IMR-90 (cell line): Measurements from ENCODE around the gene USP40. TPM values are rescaled to one million over a fixed set of nuclear protein-coding genes. Genes with fewer than 3 reads are reported as not detected.

Experiments used
- ATAC-seq: fragments of 200-7000 bp; cut with Tn5 transposase; 2 replicates; pipeline ENCODE4 v1.9.1; 2020; ENCODE audit warnings: low read depth, mild to moderate bottlenecking, moderate library complexity
- BruUV-seq: library from RNA; stranded (reverse); fragments of 400-500 nt; replicated peaks from 2 replicates; lab custom pipeline; 2021; lab: Mats Ljungman, UMichigan
- CTCF ChIA-PET: fragments of 300-600 bp; formaldehyde crosslinking; extraction: SDS; loops from one replicate; lab custom pipeline; 2021; ENCODE audit warnings: antibody characterized with exemption; lab: Yijun Ruan, JAX
- POLR2A ChIA-PET: fragments of 300-600 bp; sonication (Branson Sonifier 250); formaldehyde crosslinking; loops from one replicate; lab custom pipeline; 2022; ENCODE audit warnings: antibody characterized with exemption; ENCODE audit not compliant: unreplicated experiment; lab: Charles Lee
- DNase-seq: peaks from one replicate; pipeline ENCODE4 v3.0.0; 2013
- H2AFZ ChIP-seq: replicated peaks from 2 replicates; pipeline ENCODE3; 2013; ENCODE audit warnings: low read length, mild to moderate bottlenecking; ENCODE audit not compliant: poor library complexity
- H2AK5ac ChIP-seq: 2 replicates; pipeline ENCODE4 v1.6.1; 2013; ENCODE audit warnings: low read depth, low read length, inconsistent platforms
- H2AK9ac ChIP-seq: replicated peaks from 2 replicates; pipeline ENCODE3; 2013; ENCODE audit warnings: mild to moderate bottlenecking, low read depth, low read length, moderate library complexity; ENCODE audit not compliant: poor library complexity
- H2BK120ac ChIP-seq: 2 replicates; pipeline ENCODE4 v1.6.1; 2013; ENCODE audit warnings: low read depth, low read length, inconsistent platforms
- H2BK15ac ChIP-seq: 3 replicates; pipeline ENCODE4 v1.6.1; 2013; ENCODE audit warnings: low read depth, low read length, inconsistent platforms
- H2BK20ac ChIP-seq: 2 replicates; pipeline ENCODE4 v1.6.1; 2013; ENCODE audit warnings: low read depth, mild to moderate bottlenecking, inconsistent platforms, low read length, moderate library complexity
- H2BK5ac ChIP-seq: 2 replicates; pipeline ENCODE4 v1.6.1; 2013; ENCODE audit warnings: mild to moderate bottlenecking, low read depth, low read length, inconsistent platforms; ENCODE audit not compliant: poor library complexity, severe bottlenecking
- H3K14ac ChIP-seq: replicated peaks from 2 replicates; pipeline ENCODE4 v1.6.1; 2013; ENCODE audit warnings: low read depth, low read length, inconsistent platforms
- H3K18ac ChIP-seq: 2 replicates; pipeline ENCODE4 v1.6.1; 2013; ENCODE audit warnings: low read depth, low read length, control low read depth
- H3K23ac ChIP-seq: 2 replicates; pipeline ENCODE4 v1.6.1; 2013; ENCODE audit warnings: low read depth, low read length, inconsistent platforms
- H3K27ac ChIP-seq: 2 replicates; pipeline ENCODE4 v1.5.1; 2013; ENCODE audit warnings: mild to moderate bottlenecking, control low read depth, low read length; ENCODE audit not compliant: insufficient read depth
- H3K27me3 ChIP-seq: 2 replicates; pipeline ENCODE4 v1.6.1; 2013; ENCODE audit warnings: low read length; ENCODE audit not compliant: control insufficient read depth, insufficient read depth
- H3K36me3 ChIP-seq: 2 replicates; pipeline ENCODE4 v1.6.1; 2013; ENCODE audit warnings: low read length, mixed read lengths; ENCODE audit not compliant: control insufficient read depth, insufficient read depth
- H3K4ac ChIP-seq: 2 replicates; pipeline ENCODE4 v1.6.1; 2013; ENCODE audit warnings: low read depth, low read length, inconsistent platforms
- H3K4me1 ChIP-seq: 2 replicates; pipeline ENCODE4 v1.6.1; 2013; ENCODE audit warnings: low read length, mixed read lengths; ENCODE audit not compliant: control insufficient read depth, insufficient read depth
- H3K4me2 ChIP-seq: 2 replicates; pipeline ENCODE4 v1.6.1; 2013; ENCODE audit warnings: low read depth, mild to moderate bottlenecking, control low read depth, low read length, moderate library complexity
- H3K4me3 ChIP-seq: 2 replicates; pipeline ENCODE4 v1.5.1; 2013; ENCODE audit warnings: low read depth, mild to moderate bottlenecking, control low read depth, low read length, moderate library complexity; ENCODE audit not compliant: insufficient read depth
- H3K56ac ChIP-seq: 2 replicates; pipeline ENCODE4 v1.6.1; 2013; ENCODE audit warnings: low read length, inconsistent platforms; ENCODE audit not compliant: insufficient read depth; ENCODE audit errors: extremely low read depth
- H3K79me1 ChIP-seq, 2 experiments: 2 replicates each; pipeline ENCODE4 v1.6.1; 2013; ENCODE audit warnings: low read length in 2 of 2, inconsistent platforms in 1 of 2, low read depth in 1 of 2
- H3K9ac ChIP-seq: 2 replicates; pipeline ENCODE4 v1.6.1; 2013; ENCODE audit warnings: low read depth, low read length, control low read depth
- H3K9me1 ChIP-seq: 2 replicates; pipeline ENCODE4 v1.6.1; 2013; ENCODE audit warnings: low read length, inconsistent platforms; ENCODE audit not compliant: insufficient read depth
- H3K9me3 ChIP-seq: 2 replicates; pipeline ENCODE4 v1.6.1; 2013; ENCODE audit warnings: low read length; ENCODE audit not compliant: control insufficient read depth, insufficient read depth
- H4K20me1 ChIP-seq: 2 replicates; pipeline ENCODE4 v1.6.1; 2013; ENCODE audit warnings: low read length, inconsistent platforms; ENCODE audit not compliant: insufficient read depth
- H4K5ac ChIP-seq: 2 replicates; pipeline ENCODE4 v1.6.1; 2013; ENCODE audit warnings: mild to moderate bottlenecking, low read depth, low read length, control low read depth
- H4K8ac ChIP-seq, 2 experiments: 2 replicates each; pipeline ENCODE4 v1.6.1; 2013; ENCODE audit warnings: low read depth in 2 of 2, low read length in 2 of 2, control low read depth in 1 of 2, inconsistent platforms in 1 of 2
- H4K91ac ChIP-seq: 2 replicates; pipeline ENCODE4 v1.6.1; 2013; ENCODE audit warnings: low read depth, low read length, inconsistent platforms; ENCODE audit not compliant: insufficient read depth
- BHLHE40 ChIP-seq: fragments of 150-350 bp; IDR thresholded peaks from 2 replicates; pipeline ENCODE4 v1.6.1; 2016; ENCODE audit warnings: mild to moderate bottlenecking, low read depth, low read length
- CHD1 ChIP-seq: IDR thresholded peaks from 2 replicates; pipeline ENCODE4 v1.6.1; 2012; ENCODE audit warnings: low read depth, low read length, improper control_type of control experiment
- FOS ChIP-seq: fragments of 150-350 bp; IDR thresholded peaks from 2 replicates; pipeline ENCODE4 v1.6.1; 2016; ENCODE audit warnings: low read depth, low read length
- MAFK ChIP-seq: IDR thresholded peaks from 2 replicates; pipeline ENCODE4 v1.6.1; 2012; ENCODE audit warnings: low read depth, low read length, improper control_type of control experiment
- MAZ ChIP-seq: IDR thresholded peaks from 2 replicates; pipeline ENCODE4 v1.6.1; 2012; ENCODE audit warnings: low read depth, mild to moderate bottlenecking, low read length, improper control_type of control experiment, moderate library complexity, borderline replicate concordance
- NFE2L2 ChIP-seq: fragments of 150-350 bp; IDR thresholded peaks from 2 replicates; pipeline ENCODE4 v1.6.1; 2016; ENCODE audit warnings: low read depth, mild to moderate bottlenecking, low read length
- RCOR1 ChIP-seq: IDR thresholded peaks from 2 replicates; pipeline ENCODE4 v1.6.1; 2012; ENCODE audit warnings: mild to moderate bottlenecking, low read length, improper control_type of control experiment; ENCODE audit not compliant: insufficient replicate concordance
- WGBS, 2 experiments: methylation state at CpG; one replicate each; pipeline versions ENCODE4 v1.1.5 to v1.1.7; 2013; ENCODE audit warnings: missing lambda C conversion rate in 2 of 2; ENCODE audit not compliant: insufficient read length in 1 of 2; ENCODE audit errors: extremely low coverage in 2 of 2; 5-methylcytosine and 5-hydroxymethylcytosine counted together
- dilution Hi-C: fragments of 300-500 bp; cut with HindIII; formaldehyde crosslinking; loops from one replicate; pipeline ENCODE4 v1.14.3; 2018; ENCODE audit warnings: low sequenced_read_pairs; ENCODE audit not compliant: unreplicated experiment
- in situ Hi-C: fragments of 300-500 bp; cut with MboI; formaldehyde crosslinking; loops from 3 replicates; pipeline ENCODE4 v1.14.3; 2019; ENCODE audit warnings: low sequenced_read_pairs, inconsistent platforms, mixed read lengths
- intact Hi-C: fragments of 100-400 bp; cut with micrococcal nuclease; formaldehyde crosslinking; loops from 2 replicates; pipeline ENCODE4 v1.10.0; 2022
- polyA plus RNA-seq, 3 experiments: library from polyadenylated mRNA; depleted of rRNA; stranded (reverse); fragments of >200 nt; gene quantifications; 2 replicates each; pipeline ENCODE4 v1.2.3, GENCODE V29; 2012; ENCODE audit warnings: low replicate concordance in 1 of 3
- total RNA-seq: library from RNA; depleted of rRNA; stranded (reverse); fragments of >200 nt; gene quantifications from 2 replicates; pipeline ENCODE4 v1.2.3, GENCODE V29; 2012
- TF ChIP-seq, protein P1 (sequence below): fragments of 150-350 bp; IDR thresholded peaks from 2 replicates; pipeline ENCODE4 v1.6.1; 2017; ENCODE audit warnings: mild to moderate bottlenecking, antibody characterized with exemption, low read length, low read depth
- TF ChIP-seq, protein P2 (sequence below): conservative IDR thresholded peaks from 2 replicates; pipeline ENCODE4 v1.5.1; 2012; ENCODE audit warnings: mild to moderate bottlenecking, low read depth, low read length, improper control_type of control experiment

Gene USP40
- total and polyA plus RNA-seq, 2 of the 4 experiments (the other 2 are of a cell fraction), result 30.1 to 30.8 TPM

DNA sequence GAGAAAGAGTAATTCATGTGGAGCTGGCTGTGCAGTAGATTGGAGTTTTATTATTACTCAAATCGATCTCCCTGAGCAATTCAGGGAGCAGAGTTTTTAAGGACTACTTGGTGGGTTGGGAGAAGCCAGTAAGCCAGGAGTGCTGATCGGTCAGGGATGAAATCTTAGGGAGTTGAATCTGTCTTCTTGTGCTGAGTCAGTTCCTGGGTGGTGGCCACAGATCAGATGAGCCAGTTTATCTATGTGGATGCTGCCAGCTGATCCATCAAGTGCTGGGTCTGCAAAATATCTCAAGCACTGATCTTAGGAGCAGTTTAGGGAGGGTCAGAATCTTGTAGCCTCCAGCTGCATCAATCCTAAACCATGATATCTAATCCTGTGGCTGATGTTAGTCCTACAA lies 33.8 kb upstream of the USP40 start:
- TF ChIP-seq BHLHE40, result no peak
- TF ChIP-seq MAFK, result no peak
- TF ChIP-seq FOS, result no peak
- TF ChIP-seq RCOR1, result no peak
- TF ChIP-seq, protein P1, sequence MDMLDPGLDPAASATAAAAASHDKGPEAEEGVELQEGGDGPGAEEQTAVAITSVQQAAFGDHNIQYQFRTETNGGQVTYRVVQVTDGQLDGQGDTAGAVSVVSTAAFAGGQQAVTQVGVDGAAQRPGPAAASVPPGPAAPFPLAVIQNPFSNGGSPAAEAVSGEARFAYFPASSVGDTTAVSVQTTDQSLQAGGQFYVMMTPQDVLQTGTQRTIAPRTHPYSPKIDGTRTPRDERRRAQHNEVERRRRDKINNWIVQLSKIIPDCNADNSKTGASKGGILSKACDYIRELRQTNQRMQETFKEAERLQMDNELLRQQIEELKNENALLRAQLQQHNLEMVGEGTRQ, result no peak
- TF ChIP-seq MAZ, result no peak
- TF ChIP-seq NFE2L2, result no peak
- TF ChIP-seq, protein P2, sequence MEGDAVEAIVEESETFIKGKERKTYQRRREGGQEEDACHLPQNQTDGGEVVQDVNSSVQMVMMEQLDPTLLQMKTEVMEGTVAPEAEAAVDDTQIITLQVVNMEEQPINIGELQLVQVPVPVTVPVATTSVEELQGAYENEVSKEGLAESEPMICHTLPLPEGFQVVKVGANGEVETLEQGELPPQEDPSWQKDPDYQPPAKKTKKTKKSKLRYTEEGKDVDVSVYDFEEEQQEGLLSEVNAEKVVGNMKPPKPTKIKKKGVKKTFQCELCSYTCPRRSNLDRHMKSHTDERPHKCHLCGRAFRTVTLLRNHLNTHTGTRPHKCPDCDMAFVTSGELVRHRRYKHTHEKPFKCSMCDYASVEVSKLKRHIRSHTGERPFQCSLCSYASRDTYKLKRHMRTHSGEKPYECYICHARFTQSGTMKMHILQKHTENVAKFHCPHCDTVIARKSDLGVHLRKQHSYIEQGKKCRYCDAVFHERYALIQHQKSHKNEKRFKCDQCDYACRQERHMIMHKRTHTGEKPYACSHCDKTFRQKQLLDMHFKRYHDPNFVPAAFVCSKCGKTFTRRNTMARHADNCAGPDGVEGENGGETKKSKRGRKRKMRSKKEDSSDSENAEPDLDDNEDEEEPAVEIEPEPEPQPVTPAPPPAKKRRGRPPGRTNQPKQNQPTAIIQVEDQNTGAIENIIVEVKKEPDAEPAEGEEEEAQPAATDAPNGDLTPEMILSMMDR, result no peak
- TF ChIP-seq CHD1, result no peak
- no CpG with 5 or more reads among the region's 2 CpGs for WGBS, 2 experiments
- Histone ChIP-seq H2BK120ac (no peak overlapping the region), H3K23ac (no peak overlapping the region), H3K18ac (no peak overlapping the region), H3K9me3 (no peaks in the 10 kb centered on the region), H4K20me1 (no peaks in the 10 kb centered on the region), H3K36me3 (no peaks in the 10 kb centered on the region), H3K4me1 (no peaks in the 10 kb centered on the region), H2AK9ac (no peak overlapping the region), H3K4me2 (no peak overlapping the region), H4K5ac (no peak overlapping the region), H3K79me1 (no peaks in the 10 kb centered on the region), H3K9ac (no peak overlapping the region), H2AFZ (no peak overlapping the region), H3K9me1 (no peaks in the 10 kb centered on the region), H3K14ac (no peak overlapping the region), H2AK5ac (no peak overlapping the region), H2BK15ac (no peak overlapping the region), H3K27ac (no peak overlapping the region), H2BK5ac (no peak overlapping the region), H4K8ac (no peak overlapping the region), H3K4me3 (no peak overlapping the region), H3K4ac (no peak overlapping the region), H3K56ac (no peak overlapping the region), H4K91ac (no peak overlapping the region), H3K27me3 (peaks cover 5% of the 10 kb centered on the region; the same call in 1 of the 2 replicates), H2BK20ac (no peak overlapping the region)
- BruUV-seq, result no TSS peak
- ATAC-seq (no peak), DNase-seq (no peak)
- intact Hi-C loops, result no loop called here
- dilution Hi-C loops, result no loop called here
- in situ Hi-C loops, result no loop called here
- ChIA-PET CTCF (no interaction called here), POLR2A (no interaction called here)
